Ureter (tissue), 1 donor: ENCODE results near the gene SIRPD. TPM values are rescaled to one million over a fixed set of nuclear protein-coding genes. Genes with fewer than 3 reads are reported as not detected.
"Not testable (repeated sequence)": the region's sequence is repeated elsewhere in the genome, so short reads cannot be mapped to it uniquely, and the experiment has no call there.

Experiments
- DNase-seq: peaks from one replicate; pipeline ENCODE4 v3.0.0-alpha.2; 2020; ENCODE audit warnings: low spot score
- total RNA-seq: library from RNA; stranded (reverse); gene quantifications from one replicate; pipeline ENCODE4 v1.2.4, GENCODE V29; 2023
- donor health status: DM: yes; HTN: yes; CAD: no.

The SIRPD gene
- total RNA-seq, 1 donor from 2014 or later = not detected

DNA sequence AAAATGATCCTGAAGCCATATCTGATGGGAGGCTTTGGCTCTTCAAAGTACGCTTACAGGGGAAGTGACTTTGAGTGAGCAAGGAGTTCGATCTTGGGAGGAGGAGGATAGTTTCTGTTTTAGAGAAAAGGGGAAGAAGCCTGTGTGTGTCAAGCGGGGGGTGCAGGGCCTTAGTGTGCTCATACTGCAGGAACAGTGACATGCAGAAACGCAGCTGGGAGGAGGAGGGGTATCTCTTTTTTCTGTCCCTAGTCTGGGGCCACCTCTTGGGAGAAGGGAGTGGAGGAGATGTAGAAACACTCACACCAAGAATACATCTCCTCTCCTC, 19.8 kb downstream of the SIRPD start:
- no peak for DNase-seq

DNA sequence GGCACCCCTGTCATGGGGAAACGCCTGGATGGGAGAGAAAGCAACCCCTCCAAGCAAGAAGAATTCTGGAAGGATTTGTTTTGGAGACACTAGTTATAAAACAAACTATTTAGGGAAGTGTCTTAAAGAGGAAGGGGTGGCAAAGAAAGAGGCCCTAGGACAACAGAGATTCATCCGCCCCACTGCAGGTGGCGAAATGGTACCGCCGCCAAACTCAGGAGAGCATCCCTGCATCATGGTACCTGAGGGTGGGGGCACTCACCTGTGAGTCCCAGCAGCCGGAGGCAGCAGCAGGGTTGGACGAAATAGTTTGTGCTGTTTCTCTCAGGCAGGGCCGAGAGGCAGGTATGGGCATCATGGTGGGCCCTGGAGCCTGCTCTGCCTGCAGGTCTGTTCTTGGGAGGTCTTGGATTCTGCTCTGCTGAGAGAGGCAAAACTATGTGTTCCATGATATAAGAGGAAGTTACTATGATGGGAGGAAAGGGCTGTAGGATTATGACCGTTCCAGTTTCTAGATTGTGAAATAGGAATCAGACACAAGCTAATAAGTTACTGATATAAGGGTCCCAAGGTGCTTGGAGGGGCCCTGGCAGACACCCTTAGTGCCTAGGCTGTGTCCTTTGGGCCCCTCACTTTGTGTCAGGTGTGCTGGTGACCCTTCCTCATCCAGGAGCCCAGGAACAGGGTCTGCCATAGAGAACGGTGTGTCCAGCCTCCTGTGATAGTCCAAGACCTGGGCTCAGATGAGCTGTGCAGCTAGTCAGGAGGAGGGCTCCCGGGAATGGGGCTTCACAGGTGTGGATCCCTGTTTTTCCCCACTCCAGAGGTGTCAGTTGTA, 20.4 kb downstream of the SIRPD start:
- DNase-seq = no peak

DNA sequence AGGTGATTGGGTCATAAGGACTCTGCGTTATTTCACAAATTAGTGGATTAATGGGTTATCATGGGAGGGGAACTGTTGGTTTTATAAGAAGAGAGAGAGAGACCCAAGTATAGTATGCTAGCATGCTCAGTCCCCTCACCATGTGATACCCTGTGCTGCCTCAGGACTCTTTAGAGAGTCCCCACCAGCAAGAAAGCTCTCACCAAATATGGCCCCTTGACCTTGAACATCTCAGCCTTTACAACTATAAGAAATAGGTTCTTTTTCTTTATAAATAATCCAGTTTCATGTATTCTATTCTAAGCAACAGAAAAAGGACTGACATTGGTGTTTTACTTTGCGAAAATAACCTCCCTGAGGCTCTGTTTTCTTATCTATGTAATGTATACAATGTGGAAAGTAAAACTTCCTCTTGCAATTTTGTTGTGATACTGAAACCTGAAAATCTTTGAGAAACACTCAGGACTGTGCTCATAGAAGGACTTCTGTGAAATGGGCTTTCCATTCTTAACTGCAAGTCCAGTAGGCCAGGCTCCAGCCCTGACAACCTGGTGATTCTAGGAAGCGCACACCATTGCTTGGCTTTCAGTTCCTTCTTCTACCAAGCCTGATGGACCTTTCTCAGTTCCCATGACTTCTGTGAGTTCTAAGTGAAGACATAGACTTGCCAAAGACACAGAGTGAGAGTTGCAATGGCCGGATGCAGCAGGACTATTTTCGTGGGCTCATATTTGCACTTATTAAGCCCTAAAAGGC, 21.9 kb downstream of the SIRPD start:
- DNase-seq = no peak

DNA sequence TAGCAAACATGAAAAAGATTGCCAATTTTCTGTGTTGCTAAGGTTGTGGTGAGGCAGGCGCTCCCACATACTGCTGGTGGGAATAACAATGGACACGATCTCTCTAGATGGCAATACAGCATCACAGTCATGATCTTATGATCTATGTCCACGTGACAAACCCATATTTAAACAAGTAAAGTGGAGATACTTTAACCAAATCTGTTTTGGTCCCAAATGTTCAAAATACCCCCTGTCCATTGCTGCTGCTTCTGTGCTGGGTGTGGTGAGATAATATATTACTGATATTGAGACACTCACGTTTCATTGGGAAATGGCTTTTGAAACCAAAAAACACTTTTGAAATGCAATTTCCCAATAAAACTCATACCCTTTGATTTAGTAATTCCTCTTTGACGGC, 23.0 kb downstream of the SIRPD start:
- DNase-seq = no peak

DNA sequence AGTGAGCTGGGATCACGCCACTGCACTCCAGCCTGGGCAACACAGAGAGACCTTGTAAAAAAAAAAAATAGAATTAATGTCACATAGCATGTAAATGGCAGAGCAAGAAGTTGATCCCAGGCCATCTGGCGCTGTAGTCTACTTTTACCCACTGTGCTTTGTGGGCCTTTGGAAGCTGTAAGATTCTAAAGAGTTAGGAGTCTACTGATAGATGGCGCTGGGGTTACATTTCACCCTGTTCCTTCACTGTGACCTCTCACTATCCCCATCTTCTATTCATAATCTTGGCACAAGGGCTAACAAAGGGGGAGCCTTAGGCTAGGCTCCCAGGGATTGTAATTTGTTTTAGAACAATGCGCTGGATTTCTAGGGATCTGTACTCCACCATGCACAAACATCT, 24.4 kb downstream of the SIRPD start:
- DNase-seq = no peak

DNA sequence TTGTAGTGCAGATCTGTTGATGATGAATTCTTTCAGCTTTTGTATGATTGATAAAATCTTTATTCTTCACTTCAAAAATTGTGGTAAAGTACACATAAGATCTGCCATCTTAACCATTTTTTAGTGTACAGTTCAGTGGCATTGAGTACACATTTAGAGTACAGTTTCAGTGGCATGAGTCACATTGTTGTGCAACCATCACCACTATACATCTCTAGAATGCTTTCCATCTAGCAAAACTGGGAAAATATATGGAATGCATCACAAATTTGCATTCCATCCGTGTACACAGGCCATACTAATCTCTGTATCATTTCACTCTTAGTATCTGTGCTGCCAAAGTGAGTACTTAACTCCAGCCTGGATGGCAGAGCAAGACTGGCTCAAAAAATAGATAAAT, 28.7 kb downstream of the SIRPD start:
- DNase-seq = no peak

DNA sequence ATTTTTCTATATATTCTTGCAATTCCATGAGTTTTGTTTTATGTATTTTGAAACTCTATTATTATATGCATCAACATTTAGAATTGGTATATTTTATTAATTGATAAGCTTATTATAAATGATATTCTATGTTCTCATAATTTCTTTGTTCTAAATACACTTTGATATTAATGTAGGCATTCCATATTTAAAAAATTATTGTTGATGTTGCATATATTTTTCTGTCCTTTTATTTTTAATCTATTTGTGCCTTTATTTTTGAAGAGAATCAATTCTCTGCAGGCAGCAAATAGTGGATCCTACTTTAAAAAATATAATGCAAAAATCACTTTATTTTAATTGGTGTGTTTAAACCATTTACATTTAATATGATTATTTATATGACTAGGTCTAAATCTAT, 29.6 kb downstream of the SIRPD start:
- DNase-seq = no peak

DNA sequence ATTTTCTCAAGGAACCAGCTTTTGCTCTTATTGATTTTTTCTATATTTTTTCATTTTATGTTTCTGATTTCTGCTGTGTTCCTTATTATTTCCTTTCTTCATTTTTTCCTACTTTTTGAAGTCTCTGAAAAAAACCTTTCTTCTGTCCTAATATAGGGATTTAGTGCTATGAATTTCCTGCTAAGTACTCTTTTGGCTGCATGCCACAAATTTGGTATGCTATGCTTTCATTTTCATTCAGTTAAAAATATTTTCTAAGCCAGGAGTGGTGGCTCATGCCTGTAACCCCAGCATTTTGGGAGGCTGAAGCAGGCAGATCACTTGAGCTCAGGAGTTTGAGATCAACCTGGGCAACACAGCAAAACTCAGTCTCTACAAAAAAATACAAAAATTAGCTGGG, 30.6 kb downstream of the SIRPD start:
- DNase-seq = no peak

DNA sequence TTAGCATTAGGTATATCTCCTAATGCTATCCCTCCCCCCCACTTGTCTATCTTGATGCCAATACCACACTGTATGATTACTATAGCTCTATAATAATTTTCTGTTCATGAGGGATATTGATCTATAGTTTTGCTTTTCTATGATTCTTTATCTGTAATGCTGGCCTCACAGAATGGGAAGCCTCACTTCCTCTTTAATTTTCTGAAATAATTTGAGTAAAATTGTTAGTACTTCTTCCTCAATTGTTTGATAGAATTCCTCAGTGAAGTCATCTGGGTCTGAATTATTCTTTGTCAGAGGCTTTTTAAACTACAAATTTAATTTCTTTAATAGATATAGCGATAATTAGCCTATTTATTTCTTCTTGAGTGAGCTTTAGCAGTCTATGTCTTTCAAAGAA, 31.2 kb downstream of the SIRPD start:
- DNase-seq = no peak

DNA sequence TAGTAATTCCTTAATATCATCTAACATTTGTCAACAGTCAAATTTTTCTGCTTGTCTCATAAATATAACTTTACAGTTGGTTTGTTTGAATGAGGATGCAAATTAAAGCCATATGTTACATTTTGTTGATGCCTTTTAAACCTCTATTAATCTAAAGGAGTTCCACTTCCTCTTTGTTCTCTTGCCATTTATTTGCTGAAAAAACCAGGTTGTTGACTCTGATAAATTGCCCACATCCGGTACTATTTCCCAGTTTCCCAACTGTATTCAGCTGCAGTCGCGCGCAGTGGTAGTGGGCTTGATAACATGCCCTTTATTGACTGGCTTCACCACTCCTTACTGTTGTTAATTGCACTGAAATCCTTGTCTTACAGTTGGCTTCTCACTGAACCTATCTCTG, 33.5 kb downstream of the SIRPD start:
- no peak for DNase-seq

DNA sequence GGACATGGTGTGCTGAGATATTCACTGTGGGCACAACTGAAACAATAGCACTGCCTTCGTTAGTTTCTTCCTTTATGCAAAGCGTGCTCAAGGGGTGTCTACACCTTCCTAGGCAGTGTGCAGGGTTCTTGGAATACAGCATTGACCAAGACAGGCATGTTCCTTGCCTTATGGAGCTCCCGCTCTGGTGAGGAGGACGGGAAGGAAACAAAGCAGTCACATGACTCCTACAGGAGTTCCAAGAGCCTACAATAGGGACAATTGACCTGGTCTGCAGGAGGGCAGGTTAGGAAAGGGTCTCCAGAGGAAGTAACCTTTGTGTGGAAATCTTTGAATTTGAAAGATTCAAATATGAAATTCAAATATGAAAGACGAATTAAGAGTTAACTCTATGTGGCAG, 40.5 kb downstream of the SIRPD start:
- DNase-seq = no peak

DNA sequence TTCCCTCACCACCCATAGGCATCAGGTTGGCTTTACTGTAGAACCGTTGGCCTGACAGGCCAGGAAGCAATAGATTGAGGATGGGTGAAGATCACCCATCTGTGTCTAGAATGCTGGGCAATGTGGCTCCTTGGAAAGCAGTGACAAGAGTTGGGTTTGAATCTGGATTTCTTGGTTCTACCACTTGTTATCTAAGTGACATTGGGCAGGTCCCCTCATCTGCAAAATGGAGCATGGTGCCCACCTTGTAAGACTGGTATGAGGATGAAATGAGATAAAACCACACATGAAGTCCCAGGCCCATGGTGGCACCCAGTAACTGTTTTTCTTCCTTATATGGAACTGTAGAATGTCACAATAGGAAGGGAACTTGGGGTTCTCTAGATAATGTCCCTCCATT, 43.7 kb downstream of the SIRPD start:
- no peak for DNase-seq

DNA sequence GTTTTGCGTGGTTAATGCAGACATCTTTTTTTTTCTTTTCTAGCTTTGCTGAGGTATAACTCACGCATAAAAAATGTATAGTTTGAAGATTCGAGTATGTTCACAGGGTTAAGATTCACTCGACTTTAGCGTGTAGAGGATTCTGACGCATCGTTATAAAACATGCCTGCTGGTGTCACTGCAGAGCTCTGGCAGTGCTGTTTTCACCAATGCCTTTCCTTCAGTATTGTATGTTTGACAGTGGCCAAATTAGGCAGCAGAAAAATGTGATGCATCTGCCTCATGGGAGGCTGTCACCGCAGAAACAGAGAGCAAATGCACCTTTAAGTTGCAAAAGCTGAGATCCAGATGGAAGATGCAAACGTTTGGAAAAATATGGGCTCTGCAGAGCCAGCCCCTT, 48.3 kb downstream of the SIRPD start:
- DNase-seq = no peak

DNA sequence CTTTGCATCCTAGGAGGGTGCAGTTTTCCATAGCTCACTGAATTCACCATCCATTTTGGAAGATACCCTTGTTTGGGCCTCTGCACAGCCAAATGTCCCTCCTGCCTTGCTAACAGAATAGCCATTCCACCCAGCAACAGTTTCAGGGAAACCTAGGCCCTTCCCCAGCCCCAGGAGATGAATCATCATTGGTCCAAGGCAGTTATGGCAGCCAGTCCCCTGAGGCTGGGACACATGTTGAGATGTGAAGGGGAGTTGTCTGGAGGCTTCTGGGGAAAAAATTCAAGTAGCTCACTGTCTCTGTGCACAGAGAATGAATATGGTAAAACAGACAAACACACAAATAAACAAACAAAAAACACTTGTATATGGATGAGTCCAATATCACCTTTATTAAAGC, 48.9 kb downstream of the SIRPD start:
- DNase-seq = no peak

DNA sequence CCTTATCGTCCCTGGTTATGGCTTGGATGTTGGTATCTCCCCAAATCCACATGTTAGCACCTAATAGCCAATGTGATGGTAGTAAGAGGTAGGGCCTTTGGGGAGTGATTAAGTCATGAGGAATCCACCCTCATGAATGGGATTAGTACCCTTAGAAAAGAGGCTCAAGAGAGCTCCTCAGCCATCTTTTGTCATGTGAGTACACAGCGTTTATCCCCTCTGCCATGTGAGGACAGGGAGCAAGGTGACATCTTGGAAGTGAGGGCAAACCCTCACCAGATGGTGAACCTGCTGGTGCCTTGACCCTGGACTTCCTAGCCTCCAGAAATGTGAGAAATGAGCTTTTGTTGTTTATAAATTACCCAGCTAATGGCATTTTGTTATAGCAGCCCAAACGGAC, 50.2 kb downstream of the SIRPD start:
- DNase-seq = no peak

DNA sequence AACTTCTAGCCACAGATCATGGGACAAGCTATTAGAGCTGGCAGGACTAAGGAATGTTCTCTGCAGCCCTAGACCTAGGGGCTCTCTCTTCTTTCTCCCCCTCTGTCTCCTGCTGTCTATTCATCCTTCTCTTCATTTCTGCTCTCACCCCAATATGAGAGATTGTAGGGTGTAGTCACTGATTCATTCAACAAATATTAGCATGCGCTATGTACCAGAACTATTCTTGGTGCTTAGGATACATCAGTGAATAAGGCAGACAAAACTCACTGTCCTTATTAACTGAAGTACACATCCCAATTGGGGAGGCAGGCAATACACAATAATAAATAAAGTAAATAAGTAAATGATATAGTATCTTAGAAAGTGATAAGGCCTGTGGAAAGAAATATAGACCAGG, 51.6 kb downstream of the SIRPD start:
- no peak for DNase-seq

DNA sequence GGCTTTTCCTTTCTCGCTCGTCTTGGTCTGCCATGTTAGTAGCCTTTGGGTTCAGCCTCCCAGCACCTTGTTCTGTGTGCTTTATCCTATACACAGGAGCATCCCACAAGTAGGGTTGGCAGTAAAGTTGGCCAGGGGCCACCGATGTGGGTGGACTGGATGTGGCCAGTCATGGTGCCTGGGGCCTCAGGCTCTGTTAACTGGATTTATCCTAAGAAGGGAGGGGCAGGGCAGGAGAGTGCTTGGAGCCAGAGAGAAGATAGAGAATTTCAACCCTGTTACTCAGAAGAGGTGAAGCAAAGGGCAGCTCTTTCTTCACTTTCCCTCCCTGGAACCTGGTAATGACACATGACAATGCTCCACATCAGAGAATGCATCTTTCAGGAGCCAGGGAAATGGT, 52.1 kb downstream of the SIRPD start:
- DNase-seq = no peak

DNA sequence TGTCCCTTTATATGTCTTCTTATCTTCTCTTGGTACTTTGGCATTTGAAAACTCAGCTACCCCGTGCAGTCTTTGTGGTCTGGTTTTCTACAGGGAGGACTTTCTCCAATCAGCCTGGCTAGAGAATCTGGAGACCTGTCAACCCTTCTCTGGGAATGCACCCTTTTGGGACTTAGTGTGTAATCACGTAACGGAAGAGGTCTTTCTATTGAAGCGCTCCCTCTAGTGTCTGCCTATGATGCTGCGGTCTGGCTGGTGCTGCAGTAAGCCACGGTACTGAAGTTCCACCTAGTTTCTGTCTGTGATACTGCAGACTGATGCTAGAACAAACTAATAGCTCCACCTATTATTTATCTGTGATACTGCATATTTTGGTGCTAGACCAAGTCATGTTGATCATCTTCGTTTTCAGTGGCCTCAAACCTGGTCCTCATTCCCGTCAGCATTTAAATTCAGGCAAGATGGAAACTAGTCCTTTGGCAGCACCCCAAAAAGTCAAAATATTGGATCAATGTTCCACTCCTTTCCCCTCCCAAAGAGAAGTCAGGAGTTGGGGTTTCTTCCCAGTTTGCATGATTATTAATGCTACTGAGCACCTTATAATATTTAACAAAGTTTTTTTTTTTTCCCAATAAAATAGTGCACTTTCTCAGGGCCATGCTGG, 53.8 kb downstream of the SIRPD start:
- peak; percentile 84 for DNase-seq

DNA sequence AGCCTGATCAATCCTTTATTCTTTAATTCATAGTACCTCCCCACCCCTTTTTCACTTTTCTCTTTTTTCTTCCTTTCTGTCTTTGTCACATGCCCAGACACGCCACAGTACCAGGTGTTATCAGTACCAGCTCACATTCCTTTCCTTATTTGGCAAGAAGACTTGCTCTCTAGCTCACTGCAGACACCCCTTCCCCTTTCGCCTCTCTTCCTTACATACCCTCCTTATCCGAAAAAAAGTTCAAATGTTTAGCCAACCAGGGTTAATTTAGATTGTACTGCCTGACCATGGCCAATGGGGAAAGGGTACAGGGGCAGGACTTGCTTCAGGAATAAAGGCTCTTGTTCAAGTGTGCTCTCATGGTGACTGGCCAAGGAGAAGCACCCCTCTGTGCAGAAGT, 57.0 kb downstream of the SIRPD start:
- DNase-seq = no peak

DNA sequence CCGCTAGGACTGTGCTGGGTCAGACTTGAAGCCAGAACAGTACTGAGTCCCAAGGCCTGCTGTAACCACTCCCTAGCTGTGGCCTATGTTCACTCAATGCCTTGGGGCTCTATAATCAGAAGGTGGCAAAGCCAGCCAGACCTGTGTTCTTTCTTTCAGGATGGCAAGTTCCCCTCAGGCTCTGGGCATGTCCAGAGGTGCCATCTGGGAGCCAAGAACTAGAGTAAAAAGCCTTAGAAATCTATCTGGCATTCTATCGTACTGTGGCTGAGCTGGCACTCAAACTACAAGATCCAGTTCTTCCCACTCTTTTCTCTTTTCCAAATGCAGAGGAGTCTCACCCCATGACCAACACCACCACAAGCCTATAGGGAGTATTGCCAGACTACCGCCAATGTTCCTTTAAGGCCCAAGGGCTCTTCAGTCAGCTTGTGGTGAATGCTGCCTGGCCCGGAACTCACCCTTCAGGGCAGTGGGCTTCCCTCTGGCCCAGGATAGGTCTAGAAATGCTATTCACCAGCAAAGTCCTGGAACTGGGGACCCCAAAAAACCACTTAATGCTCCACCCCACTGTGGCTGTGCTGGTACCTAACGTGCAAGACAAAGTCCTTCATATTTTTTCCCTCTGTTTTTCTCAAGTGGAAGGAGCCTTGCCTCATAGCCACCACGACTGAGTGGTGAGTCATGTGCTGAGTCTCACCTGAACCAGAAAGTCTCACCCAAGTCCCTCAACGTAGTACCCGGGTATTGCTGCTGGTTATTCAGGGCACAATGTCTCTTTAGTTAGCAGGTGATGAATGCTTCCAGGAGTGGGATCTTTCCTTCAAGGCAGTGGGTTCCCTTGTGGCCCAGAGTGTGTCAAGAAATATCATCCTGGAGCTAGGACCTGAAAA, 57.7 kb downstream of the SIRPD start:
- no peak for DNase-seq

DNA sequence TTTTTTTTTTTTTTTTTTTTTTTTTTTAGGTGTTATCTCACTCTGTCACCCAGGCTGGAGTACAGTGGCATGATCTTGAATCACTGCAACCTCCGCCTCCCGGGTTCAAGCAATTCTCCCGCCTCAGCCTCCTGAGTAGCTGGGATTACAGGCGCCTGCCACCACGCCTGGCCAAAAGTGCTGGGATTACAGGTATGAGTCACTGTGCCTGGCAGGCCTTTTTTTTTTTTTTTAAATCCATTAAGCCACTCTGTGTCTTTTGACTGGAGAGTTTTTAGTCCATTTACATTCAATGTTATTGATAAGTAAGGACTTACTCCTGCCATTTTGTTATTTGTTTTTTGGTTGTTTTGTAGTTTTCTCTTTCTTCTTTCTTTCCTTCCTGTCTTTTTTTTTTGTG, 60.1 kb downstream of the SIRPD start:
- DNase-seq = not testable (repeated sequence)

DNA sequence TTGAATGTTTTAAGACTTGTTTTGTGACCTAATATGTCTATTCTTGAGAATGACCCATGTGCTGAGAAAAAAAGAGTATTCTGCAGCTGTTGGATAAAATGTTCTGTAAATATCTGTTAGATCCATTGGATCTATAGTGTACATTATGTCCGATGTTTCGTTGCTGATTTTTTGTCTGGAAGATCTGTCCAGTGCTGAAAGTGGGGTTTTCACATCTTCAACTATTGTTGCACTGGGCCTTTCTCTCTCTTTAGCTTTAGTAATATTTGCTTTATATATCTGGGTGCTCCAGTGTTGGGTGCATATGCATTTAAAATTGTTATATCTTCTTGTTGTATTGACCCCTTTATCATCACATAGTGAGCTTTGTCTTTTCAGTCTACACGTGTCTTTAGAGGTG, 60.6 kb downstream of the SIRPD start:
- no peak for DNase-seq
